K562 (cell line): ENCODE results near the gene EFNA2. TPM values are rescaled to one million over a fixed set of nuclear protein-coding genes. Genes with fewer than 3 reads are reported as not detected.

ENCODE experiments used
- CBX3 ChIP-seq, 2 experiments: IDR thresholded peaks; 1 replicate in 1 of 2; 2 replicates in 1 of 2; pipeline ENCODE4 v1.6.1; 2012; ENCODE audit warnings: inconsistent platforms in 2 of 2, low read length in 2 of 2, borderline replicate concordance in 1 of 2, control low read depth in 1 of 2
- CBX8 ChIP-seq: fragments of 200-600 bp; sonication (generic); IDR thresholded peaks from 2 replicates; pipeline ENCODE4 v1.6.1; 2012; ENCODE audit warnings: borderline replicate concordance, mixed run types, low read depth, mild to moderate bottlenecking, moderate library complexity, mixed read lengths, low read length, control low read depth, inconsistent platforms; ENCODE audit not compliant: poor library complexity, severe bottlenecking; ENCODE audit errors: extremely low read depth
- CHCHD3 ChIP-seq: fragments of 250-450 bp; sonication (Bioruptor Pico); IDR thresholded peaks from 2 replicates; pipeline ENCODE4 v2.1.2; 2022; ENCODE audit warnings: mild to moderate bottlenecking
- KLF10 ChIP-seq: fragments of 250-450 bp; sonication (Bioruptor Pico); IDR thresholded peaks from 2 replicates; pipeline ENCODE4 v1.6.1; 2021; ENCODE audit warnings: matching md5 sums
- KLF13 ChIP-seq: fragments of 450-650 bp; IDR thresholded peaks from 2 replicates; pipeline ENCODE4 v1.6.1; 2016; ENCODE audit warnings: missing genetic modification characterization, low read depth, mild to moderate bottlenecking, missing compliant biosample characterization, moderate library complexity, borderline replicate concordance
- NCOA1 ChIP-seq: fragments of 450-650 bp; IDR thresholded peaks from 2 replicates; pipeline ENCODE4 v1.6.1; 2016; ENCODE audit warnings: low read depth
- NCOA2 ChIP-seq, 2 experiments: fragments of 450-650 bp; IDR thresholded peaks; 2 replicates each; pipeline ENCODE4 v1.6.1; 2018; ENCODE audit warnings: mild to moderate bottlenecking in 2 of 2, moderate library complexity in 1 of 2; ENCODE audit not compliant: partially characterized antibody in 2 of 2
- NEUROD1 ChIP-seq: fragments of 150-350 bp; IDR thresholded peaks from 2 replicates; pipeline ENCODE4 v1.6.1; 2014; ENCODE audit warnings: borderline replicate concordance, low read length, low read depth; ENCODE audit not compliant: partially characterized antibody
- NFYB ChIP-seq: IDR thresholded peaks from 2 replicates; pipeline ENCODE4 v1.6.1; 2011; ENCODE audit warnings: mild to moderate bottlenecking, moderate library complexity; ENCODE audit not compliant: insufficient read length; ENCODE audit errors: extremely low read depth
- PURB ChIP-seq: sonication (generic); formaldehyde crosslinking; IDR thresholded peaks from 2 replicates; pipeline ENCODE4 v1.9.0; 2021; ENCODE audit warnings: low read depth, mild to moderate bottlenecking, missing genetic modification reagents
- SREBF2 ChIP-seq: sonication (generic); formaldehyde crosslinking; IDR thresholded peaks from 2 replicates; pipeline ENCODE4 v1.4.0; 2020; ENCODE audit warnings: mild to moderate bottlenecking, missing genetic modification reagents
- TCF7L2 ChIP-seq: fragments of 150-350 bp; IDR thresholded peaks from 2 replicates; pipeline ENCODE4 v1.6.1; 2016; ENCODE audit warnings: low read depth, mild to moderate bottlenecking, low read length, moderate library complexity
- polyA plus RNA-seq, 8 experiments: library from polyadenylated mRNA; depleted of rRNA in 4 of 8; stranded (reverse) in 5 of 8; unstranded in 3 of 8; fragments of >200 nt; fragmentation: Nextera tagmentation in 2 of 8; fragmentation: Illumina TruSeq in 1 of 8; extraction: Ambion mirVana in 2 of 8; extraction: Trizol in 1 of 8; gene quantifications; 2 replicates each; pipeline versions ENCODE4 v1.2.1 to v1.2.3, GENCODE V29; 2011 to 2014; ENCODE audit warnings: inconsistent platforms in 1 of 8, missing spikeins in 1 of 8
- total RNA-seq, 7 experiments: library from RNA; depleted of rRNA in 6 of 7; stranded (reverse); fragments of >200 nt in 6 of 7; fragmentation: Illumina TruSeq in 2 of 7; extraction: Trizol in 2 of 7; gene quantifications; 2 replicates each; pipeline versions ENCODE4 v1.2.1 to v1.2.3, GENCODE V29; 2011 to 2021; ENCODE audit warnings: low replicate concordance in 1 of 7
- TF ChIP-seq, protein P1 (sequence below): fragments of 150-350 bp; conservative IDR thresholded peaks from 2 replicates; pipeline ENCODE4 v1.6.1; 2014; ENCODE audit warnings: low read length
- TF ChIP-seq, protein P2 (sequence below): sonication (generic); formaldehyde crosslinking; IDR thresholded peaks from 2 replicates; pipeline ENCODE4 v1.8.1; 2022; ENCODE audit warnings: missing genetic modification reagents
- TF ChIP-seq, protein P3 (sequence below): sonication (generic); formaldehyde crosslinking; IDR thresholded peaks from 2 replicates; pipeline ENCODE4 v1.8.0; 2022; ENCODE audit warnings: missing genetic modification reagents, mild to moderate bottlenecking, borderline replicate concordance
- TF ChIP-seq, protein P4 (sequence below): fragments of 250-450 bp; sonication (Bioruptor Pico); IDR thresholded peaks from 2 replicates; pipeline ENCODE4 v1.8.0; 2021; ENCODE audit warnings: mild to moderate bottlenecking, moderate library complexity
- TF ChIP-seq, protein P5 (sequence below): fragments of 250-450 bp; sonication (Bioruptor Pico); IDR thresholded peaks from 2 replicates; pipeline ENCODE4 v1.5.1; 2021; ENCODE audit warnings: mild to moderate bottlenecking

Gene EFNA2
- total and polyA plus RNA-seq, 9 of the 15 experiments (the other 6 are each of a cell fraction or from before 2014, with no cell fraction given): 0.11 to 0.44 (median 0.15) TPM; not detected in 6

DNA sequence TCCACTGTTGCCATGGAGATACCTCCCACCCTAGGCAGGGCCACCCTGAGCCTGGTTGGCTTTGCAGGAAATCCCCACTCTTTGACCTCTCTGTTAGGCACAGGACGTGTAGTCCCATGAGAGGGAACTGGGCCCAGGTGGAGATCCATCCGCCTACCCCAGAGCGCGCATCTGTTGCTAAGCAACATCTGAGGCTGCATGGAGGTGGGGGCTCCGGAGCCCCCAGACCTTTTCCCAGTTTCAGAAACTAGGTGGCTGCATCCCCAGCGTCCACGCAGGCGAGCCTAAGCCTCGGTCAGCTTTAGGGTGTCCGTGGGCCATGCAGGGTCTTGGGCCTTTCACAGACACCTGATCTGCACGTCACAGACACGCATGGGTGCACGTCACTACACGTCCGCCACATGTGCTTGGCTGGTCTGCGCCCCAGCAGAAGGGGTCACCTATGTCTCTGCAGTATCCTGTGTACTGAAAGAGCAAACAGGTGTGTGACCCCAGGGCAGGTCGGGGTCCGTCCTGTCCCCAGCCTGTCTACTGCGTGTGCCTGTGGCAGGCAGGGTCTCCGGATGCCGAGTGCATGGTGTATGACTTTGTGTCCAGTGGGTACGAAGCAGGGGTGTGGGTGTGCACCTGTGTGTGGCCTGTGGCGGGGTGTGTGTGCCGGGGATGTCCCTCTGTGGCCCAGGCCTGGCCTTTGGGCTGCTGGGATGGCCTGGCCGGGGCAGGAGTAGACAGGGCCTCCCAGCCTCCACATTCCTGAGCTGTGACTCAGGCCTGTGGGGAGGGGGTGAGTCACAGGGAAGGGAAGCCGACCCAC lies 20.7 kb upstream of the EFNA2 start (continued):
- TF ChIP-seq, protein P1, sequence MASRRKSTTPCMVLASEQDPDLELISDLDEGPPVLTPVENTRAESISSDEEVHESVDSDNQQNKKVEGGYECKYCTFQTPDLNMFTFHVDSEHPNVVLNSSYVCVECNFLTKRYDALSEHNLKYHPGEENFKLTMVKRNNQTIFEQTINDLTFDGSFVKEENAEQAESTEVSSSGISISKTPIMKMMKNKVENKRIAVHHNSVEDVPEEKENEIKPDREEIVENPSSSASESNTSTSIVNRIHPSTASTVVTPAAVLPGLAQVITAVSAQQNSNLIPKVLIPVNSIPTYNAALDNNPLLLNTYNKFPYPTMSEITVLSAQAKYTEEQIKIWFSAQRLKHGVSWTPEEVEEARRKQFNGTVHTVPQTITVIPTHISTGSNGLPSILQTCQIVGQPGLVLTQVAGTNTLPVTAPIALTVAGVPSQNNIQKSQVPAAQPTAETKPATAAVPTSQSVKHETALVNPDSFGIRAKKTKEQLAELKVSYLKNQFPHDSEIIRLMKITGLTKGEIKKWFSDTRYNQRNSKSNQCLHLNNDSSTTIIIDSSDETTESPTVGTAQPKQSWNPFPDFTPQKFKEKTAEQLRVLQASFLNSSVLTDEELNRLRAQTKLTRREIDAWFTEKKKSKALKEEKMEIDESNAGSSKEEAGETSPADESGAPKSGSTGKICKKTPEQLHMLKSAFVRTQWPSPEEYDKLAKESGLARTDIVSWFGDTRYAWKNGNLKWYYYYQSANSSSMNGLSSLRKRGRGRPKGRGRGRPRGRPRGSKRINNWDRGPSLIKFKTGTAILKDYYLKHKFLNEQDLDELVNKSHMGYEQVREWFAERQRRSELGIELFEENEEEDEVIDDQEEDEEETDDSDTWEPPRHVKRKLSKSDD: no peak
- TF ChIP-seq CBX3 (IDR thresholded peaks at IDR 0.05; ENCODE audit: borderline replicate concordance in 1 of 2, low read length in 2 of 2) (no peak), NCOA1 (no peak), NEUROD1 (peak; percentile 40), KLF10 (no peak), SREBF2 (CRISPR knock-in tag) (no peak), CHCHD3 (CRISPR knock-in tag) (no peak), TCF7L2 (no peak), NFYB (no peak), NCOA2 (IDR thresholded peaks at IDR 0.05; ENCODE audit: partially characterized antibody in 2 of 2) (no peak), PURB (CRISPR knock-in tag) (no peak), CBX8 (no peak), KLF13 (no peak)
- TF ChIP-seq, protein P2, sequence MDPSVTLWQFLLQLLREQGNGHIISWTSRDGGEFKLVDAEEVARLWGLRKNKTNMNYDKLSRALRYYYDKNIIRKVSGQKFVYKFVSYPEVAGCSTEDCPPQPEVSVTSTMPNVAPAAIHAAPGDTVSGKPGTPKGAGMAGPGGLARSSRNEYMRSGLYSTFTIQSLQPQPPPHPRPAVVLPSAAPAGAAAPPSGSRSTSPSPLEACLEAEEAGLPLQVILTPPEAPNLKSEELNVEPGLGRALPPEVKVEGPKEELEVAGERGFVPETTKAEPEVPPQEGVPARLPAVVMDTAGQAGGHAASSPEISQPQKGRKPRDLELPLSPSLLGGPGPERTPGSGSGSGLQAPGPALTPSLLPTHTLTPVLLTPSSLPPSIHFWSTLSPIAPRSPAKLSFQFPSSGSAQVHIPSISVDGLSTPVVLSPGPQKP (CRISPR knock-in tag): no peak
- TF ChIP-seq, protein P3, sequence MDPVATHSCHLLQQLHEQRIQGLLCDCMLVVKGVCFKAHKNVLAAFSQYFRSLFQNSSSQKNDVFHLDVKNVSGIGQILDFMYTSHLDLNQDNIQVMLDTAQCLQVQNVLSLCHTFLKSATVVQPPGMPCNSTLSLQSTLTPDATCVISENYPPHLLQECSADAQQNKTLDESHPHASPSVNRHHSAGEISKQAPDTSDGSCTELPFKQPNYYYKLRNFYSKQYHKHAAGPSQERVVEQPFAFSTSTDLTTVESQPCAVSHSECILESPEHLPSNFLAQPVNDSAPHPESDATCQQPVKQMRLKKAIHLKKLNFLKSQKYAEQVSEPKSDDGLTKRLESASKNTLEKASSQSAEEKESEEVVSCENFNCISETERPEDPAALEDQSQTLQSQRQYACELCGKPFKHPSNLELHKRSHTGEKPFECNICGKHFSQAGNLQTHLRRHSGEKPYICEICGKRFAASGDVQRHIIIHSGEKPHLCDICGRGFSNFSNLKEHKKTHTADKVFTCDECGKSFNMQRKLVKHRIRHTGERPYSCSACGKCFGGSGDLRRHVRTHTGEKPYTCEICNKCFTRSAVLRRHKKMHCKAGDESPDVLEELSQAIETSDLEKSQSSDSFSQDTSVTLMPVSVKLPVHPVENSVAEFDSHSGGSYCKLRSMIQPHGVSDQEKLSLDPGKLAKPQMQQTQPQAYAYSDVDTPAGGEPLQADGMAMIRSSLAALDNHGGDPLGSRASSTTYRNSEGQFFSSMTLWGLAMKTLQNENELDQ: no peak
- TF ChIP-seq, protein P4, sequence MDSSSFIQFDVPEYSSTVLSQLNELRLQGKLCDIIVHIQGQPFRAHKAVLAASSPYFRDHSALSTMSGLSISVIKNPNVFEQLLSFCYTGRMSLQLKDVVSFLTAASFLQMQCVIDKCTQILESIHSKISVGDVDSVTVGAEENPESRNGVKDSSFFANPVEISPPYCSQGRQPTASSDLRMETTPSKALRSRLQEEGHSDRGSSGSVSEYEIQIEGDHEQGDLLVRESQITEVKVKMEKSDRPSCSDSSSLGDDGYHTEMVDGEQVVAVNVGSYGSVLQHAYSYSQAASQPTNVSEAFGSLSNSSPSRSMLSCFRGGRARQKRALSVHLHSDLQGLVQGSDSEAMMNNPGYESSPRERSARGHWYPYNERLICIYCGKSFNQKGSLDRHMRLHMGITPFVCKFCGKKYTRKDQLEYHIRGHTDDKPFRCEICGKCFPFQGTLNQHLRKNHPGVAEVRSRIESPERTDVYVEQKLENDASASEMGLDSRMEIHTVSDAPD (CRISPR knock-in tag): no peak
- TF ChIP-seq, protein P5, sequence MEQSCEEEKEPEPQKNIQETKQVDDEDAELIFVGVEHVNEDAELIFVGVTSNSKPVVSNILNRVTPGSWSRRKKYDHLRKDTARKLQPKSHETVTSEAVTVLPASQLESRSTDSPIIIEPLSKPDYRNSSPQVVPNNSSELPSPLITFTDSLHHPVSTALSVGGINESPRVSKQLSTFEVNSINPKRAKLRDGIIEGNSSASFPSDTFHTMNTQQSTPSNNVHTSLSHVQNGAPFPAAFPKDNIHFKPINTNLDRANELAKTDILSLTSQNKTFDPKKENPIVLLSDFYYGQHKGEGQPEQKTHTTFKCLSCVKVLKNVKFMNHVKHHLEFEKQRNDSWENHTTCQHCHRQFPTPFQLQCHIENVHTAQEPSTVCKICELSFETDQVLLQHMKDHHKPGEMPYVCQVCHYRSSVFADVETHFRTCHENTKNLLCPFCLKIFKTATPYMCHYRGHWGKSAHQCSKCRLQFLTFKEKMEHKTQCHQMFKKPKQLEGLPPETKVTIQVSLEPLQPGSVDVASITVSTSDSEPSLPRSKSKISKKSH (CRISPR knock-in tag): no peak
